Measurements from ENCODE around the gene TBL3.

- TF ChIP-seq POLR2A (IDR thresholded peaks at IDR 0.05; ENCODE audit: extremely low read depth, insufficient read length): no peak
- no peak for TF ChIP-seq CTCF (IDR thresholded peaks at IDR 0.05; ENCODE audit: low read depth, low read length)
- TF ChIP-seq MAX (IDR thresholded peaks at IDR 0.05; ENCODE audit: low read depth, low read length): no peak
Observed at GRCh38 chr16:2031081-2031577, 59.3 kb downstream of the TBL3 start.

Measured in NB4 (cell line).